DND-41 (cell line): ENCODE results near the gene C4A.

Experiments
- ATAC-seq: fragments of 200-7000 bp; cut with Tn5 transposase; 3 replicates; pipeline ENCODE4 v1.9.1; 2021; ENCODE audit warnings: low read depth; ENCODE audit not compliant: insufficient read depth
- DNase-seq: peaks from one replicate; pipeline ENCODE4 v3.0.0-alpha.2; 2020
- H2AFZ ChIP-seq: 2 replicates; pipeline ENCODE4 v1.6.0; 2012; ENCODE audit warnings: low read depth, low read length
- H3K27ac ChIP-seq: 2 replicates; pipeline ENCODE4 v1.5.1; 2012; ENCODE audit warnings: low read length, inconsistent platforms
- H3K27me3 ChIP-seq: fragments of 200-600 bp; sonication (generic); 2 replicates; pipeline ENCODE4 v1.6.0; 2012; ENCODE audit warnings: low read length, mild to moderate bottlenecking, inconsistent platforms; ENCODE audit not compliant: insufficient read depth, poor library complexity
- H3K36me3 ChIP-seq: 2 replicates; pipeline ENCODE4 v1.5.1; 2012; ENCODE audit warnings: low read length, inconsistent platforms; ENCODE audit not compliant: insufficient read depth
- H3K4me1 ChIP-seq: 2 replicates; pipeline ENCODE4 v1.5.1; 2012; ENCODE audit warnings: mild to moderate bottlenecking, low read length; ENCODE audit not compliant: insufficient read depth
- H3K4me2 ChIP-seq: 2 replicates; pipeline ENCODE4 v1.6.0; 2012; ENCODE audit warnings: mild to moderate bottlenecking, moderate library complexity, low read length, inconsistent platforms; ENCODE audit not compliant: insufficient read depth
- H3K4me3 ChIP-seq, 2 experiments: fragments of 200-600 bp in 1 of 2; shearing (Covaris generic) in 1 of 2; 2 replicates each; pipeline ENCODE4 v1.5.1; 2012 to 2016; ENCODE audit warnings: inconsistent platforms in 2 of 2, low read length in 2 of 2, mild to moderate bottlenecking in 2 of 2, low read depth in 1 of 2, moderate library complexity in 1 of 2
- H3K79me2 ChIP-seq: 2 replicates; pipeline ENCODE4 v1.6.0; 2012; ENCODE audit warnings: low read length, inconsistent platforms; ENCODE audit not compliant: insufficient read depth
- H3K9ac ChIP-seq: 2 replicates; pipeline ENCODE4 v1.6.0; 2012; ENCODE audit warnings: low read depth, mild to moderate bottlenecking, inconsistent platforms, low read length, moderate library complexity
- H3K9me3 ChIP-seq: 2 replicates; pipeline ENCODE4 v1.5.1; 2012; ENCODE audit warnings: low read length, moderate library complexity, mild to moderate bottlenecking, inconsistent platforms; ENCODE audit not compliant: insufficient read depth, severe bottlenecking
- H4K20me1 ChIP-seq: 2 replicates; pipeline ENCODE4 v1.6.0; 2012; ENCODE audit warnings: low read length; ENCODE audit not compliant: insufficient read depth
- EZH2 ChIP-seq: IDR thresholded peaks from 3 replicates; pipeline ENCODE4 v1.6.1; 2012; ENCODE audit warnings: borderline replicate concordance, low read depth, mild to moderate bottlenecking, moderate library complexity, low read length, inconsistent platforms; ENCODE audit not compliant: severe bottlenecking
- TF ChIP-seq, protein P1 (sequence below): IDR thresholded peaks from 2 replicates; pipeline ENCODE4 v1.5.1; 2012; ENCODE audit warnings: borderline replicate concordance, low read length, moderate library complexity, mild to moderate bottlenecking; ENCODE audit not compliant: poor library complexity, severe bottlenecking; ENCODE audit errors: extremely low read depth

C4A gene

DNA sequence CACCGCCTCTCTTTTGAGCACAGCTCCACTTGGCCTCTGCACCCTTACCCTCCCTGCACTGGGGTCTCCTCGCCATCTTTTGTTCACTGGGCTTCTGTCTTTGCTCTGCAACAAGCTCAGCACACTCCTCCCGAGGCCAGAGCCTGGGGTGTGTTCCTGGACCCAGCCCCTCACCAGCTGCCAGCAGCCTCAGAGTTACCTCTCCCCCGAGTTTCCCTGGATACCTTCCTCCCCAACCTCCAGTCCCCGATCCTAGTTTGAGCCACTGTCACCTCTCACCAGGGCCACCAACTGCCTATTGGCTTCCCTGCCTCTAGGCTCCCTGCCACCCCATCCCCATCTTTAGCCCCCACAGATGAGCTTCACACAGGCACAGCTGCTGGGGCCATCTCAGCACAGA, 68.7 kb downstream of the C4A start:
- Histone ChIP-seq H3K36me3 (no peaks in the 10 kb centered on the region), H3K4me3 (no peak overlapping the region), H3K27ac (no peak overlapping the region), H3K4me1 (no peaks in the 10 kb centered on the region), H3K9me3 (no peaks in the 10 kb centered on the region), H3K4me2 (no peak overlapping the region), H3K9ac (no peak overlapping the region), H3K79me2 (no peaks in the 10 kb centered on the region), H3K27me3 (peaks cover 21% of the 10 kb centered on the region), H2AFZ (no peak overlapping the region), H4K20me1 (no peaks in the 10 kb centered on the region)
- ATAC-seq (no peak), DNase-seq (no peak)
- TF ChIP-seq, protein P1, sequence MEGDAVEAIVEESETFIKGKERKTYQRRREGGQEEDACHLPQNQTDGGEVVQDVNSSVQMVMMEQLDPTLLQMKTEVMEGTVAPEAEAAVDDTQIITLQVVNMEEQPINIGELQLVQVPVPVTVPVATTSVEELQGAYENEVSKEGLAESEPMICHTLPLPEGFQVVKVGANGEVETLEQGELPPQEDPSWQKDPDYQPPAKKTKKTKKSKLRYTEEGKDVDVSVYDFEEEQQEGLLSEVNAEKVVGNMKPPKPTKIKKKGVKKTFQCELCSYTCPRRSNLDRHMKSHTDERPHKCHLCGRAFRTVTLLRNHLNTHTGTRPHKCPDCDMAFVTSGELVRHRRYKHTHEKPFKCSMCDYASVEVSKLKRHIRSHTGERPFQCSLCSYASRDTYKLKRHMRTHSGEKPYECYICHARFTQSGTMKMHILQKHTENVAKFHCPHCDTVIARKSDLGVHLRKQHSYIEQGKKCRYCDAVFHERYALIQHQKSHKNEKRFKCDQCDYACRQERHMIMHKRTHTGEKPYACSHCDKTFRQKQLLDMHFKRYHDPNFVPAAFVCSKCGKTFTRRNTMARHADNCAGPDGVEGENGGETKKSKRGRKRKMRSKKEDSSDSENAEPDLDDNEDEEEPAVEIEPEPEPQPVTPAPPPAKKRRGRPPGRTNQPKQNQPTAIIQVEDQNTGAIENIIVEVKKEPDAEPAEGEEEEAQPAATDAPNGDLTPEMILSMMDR: no peak
- TF ChIP-seq EZH2: no peak
